Measurements from ENCODE around the gene SORCS2.

The SORCS2 gene

GRCh38 chr4:7630568-7631287, 438.4 kb downstream of the SORCS2 start:
- peak; percentile 44 for DNase-seq

GRCh38 chr4:7631288-7632014, 439.1 kb downstream of the SORCS2 start:
- no peak for DNase-seq

GRCh38 chr4:7632341-7632740, 440.0 kb downstream of the SORCS2 start:
- DNase-seq: no peak

DNA sequence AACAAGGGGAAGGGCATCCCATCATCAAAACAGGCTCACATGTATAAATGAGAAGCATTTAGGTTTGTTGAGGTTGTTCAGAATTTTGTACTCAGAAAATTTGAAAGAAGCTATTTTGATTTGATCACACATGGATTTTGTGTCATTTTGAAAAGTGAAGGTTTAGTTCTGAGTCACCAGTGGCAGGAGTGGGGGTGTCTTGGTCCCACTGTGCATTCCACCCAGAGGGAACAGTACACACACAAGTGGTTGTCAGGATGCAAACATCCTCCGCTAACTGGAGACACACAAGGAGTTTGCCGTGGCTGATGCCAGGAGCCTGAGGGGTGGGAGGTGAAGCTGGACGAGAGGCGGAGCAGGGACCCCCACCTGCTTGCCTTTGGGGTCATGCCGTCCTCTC, 440.6 kb downstream of the SORCS2 start:
- no peak for DNase-seq

DNA sequence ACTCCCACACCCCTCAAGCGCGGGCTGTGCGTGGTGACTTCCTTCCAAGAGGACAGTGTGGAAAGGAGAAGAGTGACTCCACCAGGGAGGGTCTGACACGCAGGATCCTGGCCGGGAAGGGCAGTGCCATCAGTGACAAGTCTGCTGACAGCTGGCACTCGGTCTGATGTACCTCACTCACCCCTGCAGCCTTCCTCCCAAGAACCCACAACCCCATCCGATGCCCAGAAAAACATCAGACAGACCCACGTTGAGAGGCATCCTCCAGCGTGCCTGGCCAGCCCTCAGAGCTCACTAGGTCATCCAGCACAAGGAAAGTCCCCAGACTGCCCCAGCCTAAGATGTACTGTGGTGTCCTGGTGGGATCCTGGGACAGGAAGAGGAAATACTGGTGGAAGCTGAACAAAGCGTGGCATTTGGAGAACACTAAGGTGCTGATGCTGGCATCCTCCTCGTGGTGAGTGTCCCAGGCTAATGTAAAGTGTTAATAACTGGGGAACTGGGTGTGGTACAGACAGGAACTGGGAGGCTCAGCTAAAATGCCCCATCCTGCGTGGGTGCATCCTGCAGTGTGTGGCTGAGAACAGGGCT, 442.4 kb downstream of the SORCS2 start:
- DNase-seq: peak; percentile 68

DNA sequence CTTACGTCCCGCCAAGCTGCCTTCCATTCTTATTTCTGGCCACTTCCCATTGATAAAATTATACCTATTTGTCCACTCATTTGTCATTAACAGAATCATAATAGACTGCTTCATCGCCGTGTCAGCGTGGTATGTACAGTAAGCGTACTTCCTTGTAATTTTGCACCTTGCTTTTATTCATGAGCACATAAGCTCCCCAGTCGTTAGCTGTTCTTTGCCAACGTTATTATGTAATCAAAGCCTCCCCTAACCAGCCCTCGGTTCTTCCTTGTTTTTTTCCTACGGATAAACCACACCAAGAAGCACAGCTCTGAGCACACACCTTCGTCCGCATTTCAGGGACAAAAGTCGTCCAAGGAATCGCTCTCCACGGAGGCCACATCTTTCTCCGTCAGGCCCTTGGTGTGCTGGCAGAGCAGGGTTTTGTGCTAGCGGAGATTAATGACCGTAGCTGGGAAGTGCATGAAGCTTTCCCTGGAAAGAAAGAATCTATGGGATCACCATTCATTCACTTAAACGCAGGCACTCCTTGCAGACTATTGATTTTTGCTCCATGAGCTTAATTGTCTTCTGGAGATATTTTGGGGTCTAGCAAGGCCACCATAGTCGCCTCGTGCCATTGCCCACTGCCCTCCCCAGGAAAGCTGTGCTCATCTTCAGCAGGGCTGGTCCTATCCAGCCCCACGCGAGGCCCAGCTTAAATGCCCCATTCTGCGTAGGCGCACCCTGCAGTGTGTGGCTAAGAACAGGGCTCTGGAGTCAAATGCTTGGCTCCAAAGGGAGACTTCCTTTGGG, 443.3 kb downstream of the SORCS2 start:
- DNase-seq: no peak

- DNase-seq: no peak
Observed at GRCh38 chr4:7636240-7636508, 443.8 kb downstream of the SORCS2 start.

DNA sequence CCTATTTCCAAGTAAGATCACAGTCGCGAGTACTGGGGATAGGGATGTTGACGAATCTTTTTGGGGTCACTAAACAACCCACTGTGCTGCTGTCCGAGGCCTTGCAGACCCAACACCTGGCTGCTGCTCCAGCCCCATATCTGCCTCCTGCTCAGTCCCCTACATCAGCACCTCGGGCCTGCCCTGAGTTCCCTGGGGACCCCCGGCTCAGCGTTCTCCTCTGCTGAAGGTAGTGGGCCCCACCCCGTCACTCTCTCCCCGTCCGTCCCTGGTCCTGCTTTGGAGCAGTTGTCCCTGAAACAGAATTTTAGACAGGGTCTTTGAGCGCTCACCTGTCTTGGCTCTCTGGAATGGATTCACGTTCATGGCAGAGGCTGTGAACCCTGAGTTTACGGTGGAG, 444.8 kb downstream of the SORCS2 start:
- no peak for DNase-seq

- DNase-seq: no peak
Observed at GRCh38 chr4:7637971-7638370, 445.6 kb downstream of the SORCS2 start.

DNA sequence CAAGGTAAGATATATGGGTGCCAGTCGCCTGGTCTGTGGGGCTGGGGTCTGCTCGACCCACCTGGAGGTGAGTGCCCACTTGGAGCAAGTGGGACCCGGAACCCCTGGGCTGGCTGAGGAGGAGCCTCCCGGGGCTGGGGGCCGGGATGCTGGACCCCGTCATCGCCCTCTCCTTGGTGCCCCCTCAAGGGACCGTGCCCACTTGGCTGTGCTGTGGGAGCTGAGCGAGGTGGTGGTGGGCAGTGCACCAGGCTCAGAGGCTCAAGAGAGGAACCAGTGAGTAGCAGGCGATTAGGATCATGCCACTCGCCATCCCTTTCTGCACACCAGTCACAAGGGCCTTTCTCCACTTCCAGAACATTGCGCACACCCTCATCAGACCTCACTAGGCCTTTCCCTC, 446.2 kb downstream of the SORCS2 start:
- no peak for DNase-seq

DNA sequence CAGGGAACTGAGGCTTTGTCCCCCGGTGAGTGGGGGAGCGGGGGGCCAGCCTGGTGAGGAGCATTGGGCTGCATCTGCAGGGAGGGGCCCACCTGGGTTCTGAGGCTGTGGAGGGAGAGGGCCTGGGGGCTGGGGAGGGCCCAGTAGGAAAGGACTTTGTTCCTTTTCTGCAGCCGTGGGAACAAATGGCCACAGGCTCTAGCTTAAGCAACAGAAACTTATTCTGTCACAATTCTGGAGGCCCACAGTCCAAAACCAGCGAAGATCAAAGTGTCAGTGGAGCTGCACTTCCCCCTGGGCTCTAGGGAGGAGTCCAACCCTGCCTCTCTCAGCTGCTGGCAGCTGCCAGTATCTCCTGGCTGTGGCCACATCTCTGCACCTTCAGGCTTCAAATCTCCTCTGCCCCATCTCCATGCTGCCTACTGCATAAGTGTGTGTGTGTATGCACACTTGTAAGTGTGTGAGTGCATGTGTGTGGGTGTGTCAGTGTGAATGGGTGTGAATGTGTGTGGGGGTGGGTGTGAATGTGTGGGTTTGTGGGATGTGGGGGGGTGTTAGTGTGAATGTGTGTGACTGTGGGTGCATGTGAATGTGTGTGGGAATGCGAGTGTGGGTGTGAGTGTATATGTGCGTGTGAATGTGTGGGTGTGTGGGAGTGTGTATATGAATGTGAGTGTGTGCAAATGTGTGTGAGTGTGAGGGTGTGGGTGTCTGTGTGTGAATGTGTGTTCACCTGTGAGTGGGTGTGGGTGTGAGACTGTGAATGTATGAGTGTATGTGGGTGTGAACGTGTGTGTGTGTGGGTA, 446.8 kb downstream of the SORCS2 start:
- DNase-seq: peak; percentile 18

DNA sequence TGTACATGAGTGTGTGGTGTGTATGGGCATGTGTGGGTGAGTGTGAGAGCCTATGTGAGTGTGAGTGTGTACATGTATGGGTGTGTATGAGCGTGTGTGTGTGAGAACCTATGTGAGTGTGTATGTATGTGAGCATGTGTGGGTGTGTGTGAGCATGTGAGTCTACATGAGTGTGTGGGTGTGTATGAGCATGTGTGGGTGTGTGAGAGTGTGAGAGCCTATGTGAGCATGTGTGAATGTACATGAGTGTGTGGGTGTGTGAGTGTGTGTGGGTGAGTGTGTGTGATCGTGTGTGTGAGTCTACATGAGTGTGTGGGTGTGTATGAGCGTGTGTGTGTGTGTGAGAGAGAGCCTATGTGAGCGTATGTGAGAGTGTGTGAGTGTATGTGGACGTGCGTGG, 447.8 kb downstream of the SORCS2 start:
- no peak for DNase-seq

DNA sequence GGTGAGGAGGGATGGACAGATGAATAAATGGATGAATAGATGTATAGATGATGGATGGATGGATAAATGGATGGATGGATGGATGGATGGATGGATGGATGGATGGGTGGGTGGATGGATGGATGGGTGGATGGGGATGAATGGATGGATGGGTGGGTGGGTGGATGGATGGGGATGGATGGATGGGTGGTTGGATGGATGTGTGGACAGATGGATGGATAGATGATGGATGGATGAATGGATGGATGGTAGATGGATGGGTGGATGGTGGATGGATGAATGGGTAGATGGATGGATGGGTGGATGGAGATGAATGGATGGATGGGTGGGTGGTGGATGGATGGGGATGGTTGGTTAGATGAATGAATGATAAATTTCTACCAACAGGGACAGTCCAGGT, 449.4 kb downstream of the SORCS2 start:
- no peak for DNase-seq

DNA sequence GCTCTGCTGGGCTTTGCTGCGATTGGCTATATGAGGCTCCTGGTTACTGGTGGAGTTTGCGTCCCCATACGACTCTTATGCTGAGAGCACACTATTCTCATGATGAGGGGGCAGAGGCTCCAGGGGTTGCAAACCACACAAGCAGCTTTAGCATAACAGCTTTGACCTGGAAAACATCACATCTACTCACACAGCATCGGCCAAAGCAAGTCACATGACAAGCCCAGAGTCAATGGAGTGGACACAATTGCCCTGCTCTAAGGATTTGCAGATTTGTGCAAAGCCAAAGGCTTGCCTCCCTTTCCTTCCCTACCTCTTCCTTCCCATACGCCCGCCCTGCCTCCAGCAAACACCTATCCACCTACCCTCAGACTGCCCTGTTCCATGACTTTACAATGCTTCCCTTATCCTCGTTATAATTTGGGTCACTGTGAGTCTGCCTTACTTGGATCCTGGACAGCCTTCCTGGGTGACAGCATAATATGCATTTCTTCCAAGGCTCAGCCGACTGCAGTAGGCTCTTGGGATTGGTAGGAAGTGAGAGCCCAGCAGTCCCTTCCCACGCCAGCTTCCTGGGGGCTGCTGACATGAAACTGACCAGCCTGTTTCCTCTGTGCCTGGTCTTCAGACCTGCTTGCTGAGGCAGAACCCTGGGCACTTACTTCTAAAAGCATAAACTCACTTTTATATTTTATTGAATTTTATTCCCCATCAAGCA, 450.6 kb downstream of the SORCS2 start:
- DNase-seq: no peak

DNA sequence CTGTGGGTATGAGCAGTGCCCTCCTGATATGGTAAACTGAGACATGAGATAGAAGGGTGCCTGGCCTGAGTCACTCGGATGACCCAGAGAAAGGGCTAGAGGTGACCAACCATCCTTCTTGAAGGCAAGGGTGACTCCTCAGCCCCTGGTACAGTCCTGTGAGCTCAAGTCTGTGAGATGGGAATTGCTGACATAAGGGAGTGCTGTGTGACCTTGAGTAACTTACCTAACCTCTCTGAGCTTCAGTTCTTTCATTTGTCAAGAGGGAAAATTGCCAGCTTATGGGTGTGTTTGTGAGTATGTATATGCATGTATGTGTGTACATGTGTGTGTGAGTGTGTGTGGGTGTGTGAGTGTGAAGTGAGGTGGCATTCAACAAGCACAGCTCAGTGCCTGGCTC, 452.8 kb downstream of the SORCS2 start:
- no peak for DNase-seq

DNA sequence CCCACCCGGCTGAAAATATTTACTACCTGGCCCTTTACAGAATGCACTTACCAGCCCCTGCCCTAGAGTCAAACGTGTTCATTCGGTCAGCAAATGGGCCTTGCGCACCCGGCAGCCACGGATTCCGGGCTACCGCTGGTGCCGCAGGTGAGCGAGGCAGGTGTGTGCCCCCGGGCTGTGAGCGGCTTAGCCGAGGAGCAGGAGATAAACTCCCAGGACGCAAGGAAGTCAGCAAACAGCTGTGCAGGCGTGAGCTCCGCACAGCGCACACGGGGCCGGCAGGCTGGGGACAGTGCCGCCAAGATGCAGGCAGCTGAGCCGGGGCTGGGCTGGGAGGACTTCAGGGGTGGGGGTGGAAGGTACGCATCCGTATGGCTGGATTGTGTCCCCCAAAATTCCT, 453.6 kb downstream of the SORCS2 start:
- no peak for DNase-seq

- DNase-seq: no peak
Observed at GRCh38 chr4:7646384-7647061, 454.2 kb downstream of the SORCS2 start.

DNA sequence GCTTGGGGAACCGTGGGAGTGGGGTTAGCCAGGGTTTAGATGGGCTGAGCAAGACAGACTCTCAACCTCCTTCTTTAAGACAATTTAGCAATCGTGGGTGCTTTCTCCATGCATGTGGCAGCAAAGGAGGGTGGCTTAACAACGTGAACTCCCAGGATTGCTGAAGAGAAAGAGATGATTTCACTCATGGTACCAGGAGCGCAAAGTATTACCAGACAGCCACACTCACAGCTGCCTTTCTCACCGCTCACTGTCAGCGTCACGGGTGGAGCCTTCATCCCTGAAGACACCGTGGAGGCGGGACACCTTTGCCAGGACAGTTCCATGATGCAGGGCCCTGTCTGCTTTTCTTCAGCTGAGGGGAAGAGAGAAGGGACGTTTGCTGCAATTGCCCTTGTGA, 454.8 kb downstream of the SORCS2 start:
- DNase-seq: no peak

DNA sequence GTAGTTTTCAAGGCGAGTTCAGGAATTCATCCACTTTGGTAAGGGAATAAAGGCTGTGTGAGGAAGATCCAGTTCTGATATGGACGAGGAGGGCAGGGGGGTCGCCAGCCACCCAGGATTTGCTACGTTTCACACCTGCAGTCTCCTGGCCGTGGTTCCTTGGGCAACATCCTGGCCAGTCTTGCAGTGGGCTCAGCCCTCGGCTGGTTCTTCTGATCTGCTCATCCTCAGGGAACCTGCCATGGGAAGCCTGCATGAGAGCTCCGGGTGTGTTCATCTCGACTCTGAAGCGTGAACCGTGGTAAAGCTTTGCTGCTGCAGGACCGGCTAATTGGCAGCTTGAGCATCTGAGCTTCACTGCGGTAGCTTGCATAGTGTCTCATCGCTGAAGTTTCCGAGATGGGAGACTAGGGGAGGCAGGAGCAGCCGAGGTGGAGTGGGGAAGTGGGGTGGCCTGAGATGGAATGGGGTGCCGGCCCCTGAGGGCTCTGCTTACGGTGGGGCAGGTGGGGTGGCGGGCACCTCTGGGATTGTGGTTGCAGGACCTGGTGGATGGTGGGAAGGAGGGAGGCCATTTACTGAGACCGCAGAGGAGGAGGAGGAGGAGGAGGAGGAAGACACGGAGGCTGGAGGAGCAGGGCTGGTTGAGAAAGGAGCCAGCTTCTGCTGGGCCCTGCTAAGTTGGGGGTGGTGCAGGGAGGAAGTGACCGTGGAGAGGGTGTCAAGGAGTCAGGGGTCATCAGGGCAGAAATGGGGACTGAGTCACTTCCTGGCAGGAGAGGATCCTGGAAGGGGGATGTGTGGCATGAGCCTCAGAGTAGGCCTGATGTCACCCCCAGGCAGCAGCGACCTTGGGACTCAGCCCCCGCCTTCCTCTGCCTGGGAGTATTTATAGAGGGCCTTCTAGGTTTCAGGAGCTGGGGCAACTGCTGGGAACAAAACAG, 455.5 kb downstream of the SORCS2 start:
- DNase-seq: peak; percentile 55

Data from GDM1 (cell line).